Stimulated activated CD4-positive, alpha-beta T cell treated with anti-CD3 and anti-CD28 coated beads, Interleukin-2, amount 100 ng/mL, for 24 hours (primary cell): Measurements from ENCODE around the gene IQCF6.
"Not testable (repeated sequence)": the region's sequence is repeated elsewhere in the genome, so short reads cannot be mapped to it uniquely, and the experiment has no call there.

Experiments
- DNase-seq, 2 donors: peaks; one replicate each; pipeline ENCODE4 v3.0.0-alpha.2; 2020

The IQCF6 gene

DNA sequence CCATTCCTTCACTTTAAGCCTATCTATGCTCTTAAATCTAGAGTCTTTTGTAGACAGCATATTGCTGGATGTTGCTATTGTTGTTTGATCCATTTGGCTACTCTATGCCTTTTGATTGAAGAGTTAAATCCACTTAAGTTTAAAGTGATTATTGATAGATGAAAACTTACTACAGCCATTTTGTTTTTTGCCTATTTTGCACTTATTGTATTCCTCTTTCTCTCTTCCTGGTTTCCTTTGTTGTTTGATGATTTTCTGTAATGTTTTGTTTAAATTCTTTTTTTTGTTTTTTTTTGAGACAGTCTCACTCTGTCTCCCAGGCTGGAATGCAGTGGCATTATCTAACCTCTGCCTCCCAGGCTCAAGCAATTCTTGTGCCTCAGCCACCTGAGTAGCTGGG, 19.8 kb downstream of the IQCF6 start:
- DNase-seq = no peak

DNA sequence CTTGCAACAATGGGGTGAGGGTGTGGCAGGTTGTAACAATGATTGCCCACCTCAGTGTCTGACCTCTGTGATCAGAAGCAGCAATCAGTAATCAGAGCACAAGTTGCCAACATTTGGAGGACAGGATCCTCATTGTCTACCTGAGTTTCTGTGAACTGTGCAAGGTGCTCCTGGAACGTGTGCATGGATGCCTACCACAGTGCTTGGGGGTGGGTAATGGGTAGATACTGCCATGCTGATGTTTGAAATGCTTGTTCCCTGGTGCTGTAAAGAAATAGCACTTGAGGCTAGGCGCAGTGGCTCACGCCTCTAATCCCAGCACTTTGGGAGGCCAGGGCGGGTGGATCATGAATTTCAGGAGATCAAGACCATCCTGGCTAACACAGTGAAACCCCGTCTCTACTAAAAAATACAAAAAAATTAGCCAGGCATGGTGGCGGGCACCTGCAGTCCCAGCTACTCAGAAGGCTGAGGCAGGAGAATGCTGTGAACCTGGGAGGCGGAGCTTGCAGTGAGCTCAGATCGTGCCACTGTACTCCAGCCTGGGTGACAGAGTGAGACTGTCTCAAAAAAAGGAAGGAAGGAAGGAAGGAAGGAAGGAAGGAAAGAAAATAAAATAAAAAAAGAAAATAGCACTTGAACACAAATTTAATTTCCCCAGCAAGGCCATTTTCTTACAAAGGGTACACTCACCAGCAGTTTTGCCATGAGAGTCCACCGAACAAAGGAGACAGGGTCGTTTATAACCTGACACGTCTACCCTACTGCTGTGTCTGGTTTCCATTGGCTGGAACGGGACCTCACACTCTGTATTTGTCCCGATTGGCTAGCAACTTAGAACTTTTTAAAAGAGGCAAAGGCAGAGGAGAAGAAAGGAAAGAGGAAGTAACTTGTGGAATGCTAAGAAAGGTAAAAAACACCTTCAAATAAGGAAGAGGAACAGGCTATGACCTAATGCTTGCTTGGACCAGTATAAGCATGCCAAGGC, 25.0 kb downstream of the IQCF6 start:
- DNase-seq = not testable (repeated sequence)

DNA sequence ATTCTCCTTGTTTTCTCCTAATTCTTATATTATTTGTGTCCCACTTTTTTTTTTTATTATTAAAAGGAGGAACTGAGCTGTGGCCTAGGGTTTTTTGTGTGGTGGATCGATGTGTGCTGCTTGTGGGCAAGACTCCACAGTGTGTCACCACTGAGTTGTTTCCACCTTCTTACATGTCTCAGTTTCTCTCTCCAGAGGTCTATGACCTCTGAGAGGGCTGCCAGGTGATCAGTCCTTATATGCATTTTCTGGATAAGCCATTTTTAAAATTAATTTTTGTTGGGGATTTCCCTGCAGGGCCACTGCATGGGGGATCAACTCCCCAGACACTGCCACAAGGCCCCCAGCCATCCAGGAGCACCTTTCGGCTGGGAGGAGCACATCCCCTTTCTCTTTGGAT, 27.8 kb downstream of the IQCF6 start:
- no peak for DNase-seq

DNA sequence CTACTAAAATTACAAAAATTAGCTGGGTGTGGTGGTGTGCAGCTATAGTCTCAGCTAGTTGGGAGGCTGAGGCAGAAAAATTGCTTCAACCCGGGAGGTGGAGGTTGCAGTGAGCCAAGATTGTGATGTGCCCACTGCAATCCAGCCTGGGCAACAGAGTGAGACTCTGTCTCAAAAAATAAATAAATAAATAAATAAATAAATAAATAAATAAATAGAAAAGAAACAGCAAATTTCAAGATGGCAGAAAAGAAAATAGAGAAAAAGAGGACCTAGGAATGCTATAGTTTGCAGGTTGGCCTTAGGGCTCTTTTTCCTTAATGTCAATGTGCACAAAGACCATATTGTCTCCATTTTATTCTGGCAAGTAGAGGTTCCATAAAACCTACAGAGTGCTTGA, 28.2 kb downstream of the IQCF6 start:
- DNase-seq = no peak

DNA sequence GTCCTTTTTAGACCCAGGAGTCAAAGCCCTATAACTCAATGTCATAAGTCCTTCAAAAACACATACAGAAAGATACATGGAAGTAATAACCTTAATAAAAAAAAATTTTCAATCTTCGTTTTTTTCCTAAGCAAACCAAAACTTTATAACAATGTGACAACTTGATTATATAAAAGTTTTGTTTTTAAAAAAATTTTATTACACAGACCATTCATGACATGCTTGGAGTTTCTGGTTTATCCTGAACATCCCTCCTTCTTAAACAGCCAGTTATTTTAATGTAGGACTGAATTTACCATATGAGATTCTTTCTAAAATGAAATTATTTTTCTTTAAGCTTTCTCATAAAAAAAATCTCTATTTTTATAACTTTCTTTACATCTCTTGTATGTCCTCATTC, 30.7 kb downstream of the IQCF6 start:
- no peak for DNase-seq

DNA sequence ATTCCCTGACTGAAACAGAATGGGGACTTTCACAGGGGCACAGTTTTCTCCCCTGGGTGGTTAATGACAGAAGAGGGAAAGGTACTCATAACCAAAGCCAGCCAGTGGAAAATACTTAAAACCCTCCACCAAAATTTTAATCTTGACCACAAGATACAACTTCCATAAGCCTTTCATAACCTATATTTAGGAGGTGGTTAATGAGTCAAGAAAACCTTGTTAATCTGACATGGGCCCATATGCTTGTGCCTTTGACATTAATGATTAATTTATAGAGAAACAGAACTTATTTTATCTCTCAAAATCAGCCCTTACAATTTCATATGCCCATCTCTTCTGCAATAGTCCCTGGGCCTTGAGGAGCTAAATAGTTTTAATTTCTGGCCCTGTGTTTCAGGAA, 31.2 kb downstream of the IQCF6 start:
- DNase-seq = no peak

DNA sequence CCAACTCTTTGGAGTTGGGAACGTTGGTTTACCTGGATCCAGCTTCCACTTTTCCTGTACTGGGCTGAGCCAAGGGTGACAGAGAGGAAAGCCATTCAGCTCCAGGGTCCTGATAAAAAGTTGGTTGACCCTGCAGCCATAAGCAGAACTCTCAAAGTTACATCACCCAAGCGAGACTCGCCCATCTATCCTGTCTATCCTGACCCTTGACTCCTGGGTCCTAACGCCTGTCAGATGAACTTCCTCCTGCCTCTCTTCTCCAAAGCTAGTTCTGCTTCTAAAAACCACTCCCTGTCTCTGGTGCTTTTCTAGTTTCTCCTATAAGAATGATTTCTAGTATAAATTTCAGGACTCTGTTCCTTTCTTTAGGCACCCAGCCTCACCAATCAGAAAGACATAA, 36.1 kb downstream of the IQCF6 start:
- DNase-seq = not testable (repeated sequence)

DNA sequence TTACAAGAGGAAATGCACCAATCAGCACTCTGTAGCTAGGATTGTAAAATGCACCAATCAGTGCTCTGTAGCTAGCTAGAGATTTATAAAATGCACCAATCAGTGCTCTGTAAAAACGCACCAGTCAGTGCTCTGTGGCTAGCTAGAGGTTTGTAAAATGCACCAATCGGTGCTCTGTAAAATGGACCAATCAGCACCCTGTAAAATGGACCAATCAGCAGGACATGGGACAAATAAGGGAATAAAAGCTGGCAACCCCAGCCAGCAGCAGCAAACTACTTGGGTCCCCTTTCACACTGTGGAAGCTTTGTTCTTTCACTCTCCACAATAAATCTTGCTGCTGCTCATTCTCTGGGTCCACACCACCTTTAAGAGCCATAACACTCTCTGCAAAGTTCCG, 36.7 kb downstream of the IQCF6 start:
- not testable (repeated sequence) for DNase-seq

DNA sequence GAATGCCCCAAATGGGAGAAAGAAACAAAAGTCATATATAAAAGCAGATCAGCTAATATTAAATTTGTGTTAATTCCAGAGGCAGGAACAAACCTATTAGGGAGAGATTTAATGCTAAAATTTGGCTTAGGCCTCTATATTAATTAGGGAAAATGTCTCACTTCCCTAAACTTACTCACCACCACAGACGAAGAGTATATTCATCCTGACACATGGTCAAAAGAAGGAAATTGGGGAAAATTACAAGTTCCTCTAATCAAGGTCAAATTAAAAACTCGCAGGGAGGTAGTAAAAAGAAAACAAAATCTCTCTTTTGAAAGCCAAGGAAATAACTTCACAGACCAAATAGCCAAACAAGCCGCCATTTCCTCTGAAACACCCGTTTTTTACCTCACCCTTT, 39.9 kb downstream of the IQCF6 start:
- no peak for DNase-seq

DNA sequence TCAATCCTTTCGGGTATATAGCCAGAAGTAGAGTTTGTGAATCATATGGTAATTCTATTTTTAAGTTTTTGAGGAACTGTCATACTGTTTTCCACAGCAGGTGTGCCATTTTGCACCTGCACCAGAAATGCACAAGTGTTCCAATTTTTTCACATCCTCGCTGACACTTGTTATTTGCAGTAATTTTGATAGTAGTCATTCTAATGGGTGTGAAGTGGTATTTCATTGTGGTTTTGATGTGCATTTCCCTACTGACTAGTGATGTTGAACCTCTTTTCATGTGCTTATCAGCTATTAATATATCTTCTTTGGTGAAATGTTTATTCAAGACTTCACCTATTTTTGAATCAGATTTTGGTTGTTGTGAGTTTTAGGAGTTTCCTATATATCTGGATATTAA, 43.1 kb downstream of the IQCF6 start:
- no peak for DNase-seq

DNA sequence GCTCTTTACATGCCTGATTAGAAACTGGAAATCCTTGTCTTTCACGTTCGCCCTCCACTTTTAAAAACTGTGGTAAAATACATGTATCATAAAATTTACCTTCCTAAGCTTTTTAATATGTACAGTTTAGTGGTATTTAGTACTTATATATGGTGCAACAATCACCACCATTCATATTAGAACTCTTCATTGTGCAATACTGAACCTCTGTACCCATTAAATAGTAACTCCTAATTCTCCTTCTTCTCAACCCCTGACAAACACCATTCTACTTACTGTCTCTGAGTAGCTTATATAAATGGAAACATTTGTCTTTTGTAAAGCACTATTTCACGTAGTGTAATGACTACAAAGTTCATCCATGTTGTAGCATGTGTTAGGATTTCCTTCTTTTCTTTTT, 44.0 kb downstream of the IQCF6 start:
- no peak for DNase-seq

DNA sequence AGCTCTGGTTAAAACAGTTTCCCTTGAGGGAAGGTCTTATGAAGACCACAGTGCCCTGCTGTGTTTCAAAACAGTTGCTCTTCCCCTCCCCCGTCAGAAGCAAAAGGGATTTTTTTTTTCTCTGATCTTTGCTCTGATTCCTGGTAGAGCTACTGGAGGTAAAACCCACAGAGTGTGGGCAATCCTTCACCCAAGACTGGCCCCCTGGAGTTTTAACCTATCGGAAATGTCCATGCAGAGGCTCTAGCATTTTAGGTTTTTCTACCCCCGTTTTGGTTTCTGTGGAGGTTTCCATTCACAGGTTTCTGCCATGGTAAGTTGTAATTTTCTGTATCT, 44.5 kb downstream of the IQCF6 start:
- no peak for DNase-seq

DNA sequence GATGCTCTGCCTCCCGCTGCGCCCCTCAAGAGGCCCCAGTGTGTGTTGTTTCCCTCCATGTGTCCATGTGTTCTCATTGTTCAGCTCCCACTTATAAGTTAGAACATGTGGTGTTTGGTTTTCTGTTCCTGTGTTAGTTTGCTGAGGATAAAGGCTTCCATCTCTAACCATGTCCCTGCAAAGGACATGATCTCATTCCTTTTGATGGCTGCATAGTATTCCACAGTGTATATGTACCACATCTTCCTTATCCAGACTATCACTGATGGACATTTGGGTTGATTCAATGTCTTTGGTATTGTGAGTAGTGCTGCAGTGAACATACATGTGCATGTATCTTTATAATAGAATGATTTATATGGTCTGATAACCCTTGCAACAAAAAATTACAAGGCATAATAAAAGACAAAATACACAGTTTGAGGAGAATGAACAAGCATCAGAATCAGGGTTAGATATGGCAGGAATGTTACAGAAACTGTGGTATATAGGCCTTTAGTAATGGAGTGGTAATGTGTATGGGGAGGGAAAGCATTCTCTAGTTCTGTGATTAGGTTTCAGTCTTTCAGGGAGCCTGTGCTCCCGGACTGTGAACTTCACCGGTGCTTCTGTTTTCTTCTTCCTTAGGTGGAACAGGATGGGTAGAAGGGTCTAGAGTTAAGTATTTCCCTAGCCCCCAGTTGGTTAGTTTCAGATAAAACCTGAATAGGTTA, 45.0 kb downstream of the IQCF6 start:
- no peak for DNase-seq

DNA sequence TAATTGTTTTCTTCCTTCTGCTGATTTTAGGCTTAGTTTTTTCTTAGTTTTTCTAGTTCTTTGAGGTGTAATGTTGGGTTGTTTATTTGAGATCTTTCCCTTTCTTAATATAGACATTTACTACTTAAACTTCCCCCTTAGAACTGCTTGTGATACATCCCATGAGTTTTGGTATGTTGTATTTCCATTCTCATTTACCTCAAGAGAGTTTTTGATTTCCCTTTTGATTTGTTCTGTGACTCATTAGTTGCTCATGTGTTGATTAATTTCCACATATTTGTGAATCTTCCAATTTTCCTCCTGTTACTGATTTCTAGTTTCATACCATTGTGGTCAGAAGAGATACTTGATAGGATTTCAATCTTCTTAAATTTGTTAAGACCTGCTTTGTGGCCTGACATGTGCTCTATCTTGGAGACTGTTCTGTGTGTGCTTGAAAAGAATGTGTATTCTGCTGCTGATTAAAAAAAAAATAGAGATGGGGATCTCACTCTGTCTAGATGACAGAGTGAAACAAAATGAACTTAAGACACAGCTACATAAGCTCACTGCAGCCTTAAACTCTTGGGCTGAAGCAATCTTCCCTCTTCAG, 49.9 kb downstream of the IQCF6 start:
- DNase-seq = no peak
